ENCODE measurements around the gene NAPA. TPM values are rescaled to one million over a fixed set of nuclear protein-coding genes. Genes with fewer than 3 reads are reported as not detected.

Gene NAPA
- total RNA-seq, 3 donors from 2014 or later = 109 to 145 (median 124) TPM

- intact Hi-C loops (cut with DNase I, micrococcal nuclease) = no loop called here
- TF ChIP-seq, protein P1, sequence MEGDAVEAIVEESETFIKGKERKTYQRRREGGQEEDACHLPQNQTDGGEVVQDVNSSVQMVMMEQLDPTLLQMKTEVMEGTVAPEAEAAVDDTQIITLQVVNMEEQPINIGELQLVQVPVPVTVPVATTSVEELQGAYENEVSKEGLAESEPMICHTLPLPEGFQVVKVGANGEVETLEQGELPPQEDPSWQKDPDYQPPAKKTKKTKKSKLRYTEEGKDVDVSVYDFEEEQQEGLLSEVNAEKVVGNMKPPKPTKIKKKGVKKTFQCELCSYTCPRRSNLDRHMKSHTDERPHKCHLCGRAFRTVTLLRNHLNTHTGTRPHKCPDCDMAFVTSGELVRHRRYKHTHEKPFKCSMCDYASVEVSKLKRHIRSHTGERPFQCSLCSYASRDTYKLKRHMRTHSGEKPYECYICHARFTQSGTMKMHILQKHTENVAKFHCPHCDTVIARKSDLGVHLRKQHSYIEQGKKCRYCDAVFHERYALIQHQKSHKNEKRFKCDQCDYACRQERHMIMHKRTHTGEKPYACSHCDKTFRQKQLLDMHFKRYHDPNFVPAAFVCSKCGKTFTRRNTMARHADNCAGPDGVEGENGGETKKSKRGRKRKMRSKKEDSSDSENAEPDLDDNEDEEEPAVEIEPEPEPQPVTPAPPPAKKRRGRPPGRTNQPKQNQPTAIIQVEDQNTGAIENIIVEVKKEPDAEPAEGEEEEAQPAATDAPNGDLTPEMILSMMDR (IDR thresholded peaks at IDR 0.05) = no peak
- Histone ChIP-seq H3K4me1 (ENCODE audit: low read depth) (no peaks in the 10 kb centered on the region), H3K9me3 (no peaks in the 10 kb centered on the region), H3K36me3 (ENCODE audit: low read depth) (no peaks in the 10 kb centered on the region), H3K4me3 (no peak overlapping the region)
- no peak for DNase-seq
- ATAC-seq = no peak
Measured at GRCh38 chr19:47475465-47475864, 39.4 kb downstream of the NAPA start.

DNA sequence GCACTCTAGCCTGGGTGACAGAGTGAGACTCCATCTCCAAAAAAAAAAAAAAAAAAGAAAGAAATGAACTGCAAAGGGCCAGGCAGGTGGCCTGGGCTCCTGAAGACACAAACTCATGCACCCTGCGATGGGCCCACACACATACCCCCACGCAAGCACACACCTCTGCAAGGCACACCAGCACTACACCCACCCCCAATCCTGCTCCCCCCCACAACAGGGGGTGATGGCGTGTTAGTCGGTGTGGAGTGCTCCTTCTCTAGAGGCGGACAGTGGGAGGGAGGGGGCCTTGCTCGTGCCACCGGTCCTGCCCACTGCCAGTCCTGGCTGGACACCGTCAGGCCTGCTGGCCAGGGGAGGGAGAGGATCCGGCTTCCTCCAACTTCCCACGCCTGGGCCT lies 41.5 kb downstream of the NAPA start:
- Histone ChIP-seq H3K4me3 (no peak overlapping the region), H3K4me1 (ENCODE audit: low read depth) (no peaks in the 10 kb centered on the region), H3K36me3 (ENCODE audit: low read depth) (no peaks in the 10 kb centered on the region), H3K9me3 (no peaks in the 10 kb centered on the region)
- ATAC-seq (no peak), DNase-seq (no peak)
- TF ChIP-seq, protein P1 (IDR thresholded peaks at IDR 0.05) = no peak
- intact Hi-C loops (cut with DNase I, micrococcal nuclease) = no loop called here

DNA sequence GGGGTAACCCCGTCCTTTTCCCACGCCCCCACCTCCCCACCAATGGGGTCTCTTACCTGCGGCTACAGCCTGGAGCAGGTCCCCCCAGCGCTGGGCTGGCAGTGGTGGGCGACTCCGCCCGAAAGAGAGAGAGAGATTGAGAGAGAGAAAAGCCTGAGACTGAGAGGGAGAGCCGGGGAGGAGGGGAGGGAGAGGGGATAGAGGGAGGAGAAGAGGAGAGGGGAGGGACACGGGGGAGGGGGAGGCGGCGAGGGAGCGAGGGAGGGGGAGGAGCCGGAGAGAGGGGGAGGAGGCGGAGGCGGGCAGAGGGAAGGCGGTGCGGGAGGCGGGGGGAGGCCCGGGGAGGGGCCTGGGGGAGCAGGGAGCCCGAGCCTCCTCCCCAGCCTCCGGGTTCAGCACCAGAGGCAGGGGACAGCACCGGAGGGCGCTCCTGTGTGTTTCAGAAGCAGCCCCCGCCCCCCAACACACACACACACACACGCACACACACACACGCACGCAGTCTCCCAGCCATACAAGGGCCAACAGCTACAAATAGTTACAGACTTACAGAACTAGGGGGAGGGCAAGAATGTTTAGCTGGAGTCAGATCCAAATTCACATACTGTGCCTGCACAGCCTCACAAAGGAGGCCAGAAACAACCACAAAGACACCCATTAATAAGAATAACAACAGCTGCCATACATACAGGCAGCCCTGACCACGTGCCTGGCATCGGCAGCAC lies 43.0 kb downstream of the NAPA start, which contains the start of gene SLC8A2:
SLC8A2 (minus strand) TSS at position 161 of the 725 bp plus-strand sequence. CDS start 5,490 bp downstream, outside the sequence.
- intact Hi-C loops (cut with DNase I, micrococcal nuclease) = no loop called here
- Histone ChIP-seq H3K4me3 (no peak within 1 kb of the TSS), H3K36me3 (ENCODE audit: low read depth) (no peaks in the 10 kb centered on the region), H3K4me1 (ENCODE audit: low read depth) (no peaks in the 10 kb centered on the region), H3K9me3 (no peaks in the 10 kb centered on the region)
- ATAC-seq (peak; percentile 77), DNase-seq (peak in 2 of 3 donors; percentile 42 to 65)
- TF ChIP-seq, protein P1 (IDR thresholded peaks at IDR 0.05) = no peak

DNA sequence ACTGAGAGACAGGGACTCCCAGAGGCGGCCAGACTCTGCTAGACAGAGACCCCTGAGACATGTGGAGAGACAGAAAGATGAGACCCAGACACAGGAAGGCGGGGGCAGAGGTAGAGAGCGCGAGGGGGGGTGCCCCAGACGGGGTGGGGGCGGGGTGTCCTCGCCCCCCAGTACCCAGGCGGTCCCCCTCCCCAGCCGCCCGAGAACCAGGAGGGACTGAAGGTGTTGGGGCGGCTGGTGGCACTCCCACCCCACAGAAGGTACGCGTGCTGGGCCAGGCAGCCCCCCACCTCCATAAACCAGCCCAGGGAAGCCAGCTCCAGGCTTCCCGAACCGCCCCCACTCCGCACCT lies 43.5 kb downstream of the NAPA start:
- no peak overlapping the region for H3K4me3 ChIP-seq
- TF ChIP-seq, protein P1 (IDR thresholded peaks at IDR 0.05) = no peak
- intact Hi-C loops (cut with DNase I, micrococcal nuclease) = no loop called here
- H3K4me1 ChIP-seq (ENCODE audit: low read depth) = no peaks in the 10 kb centered on the region
- no peak for ATAC-seq
- H3K36me3 ChIP-seq (ENCODE audit: low read depth) = no peaks in the 10 kb centered on the region
- DNase-seq = no peak
- H3K9me3 ChIP-seq = no peaks in the 10 kb centered on the region

- no peak for ATAC-seq
- H3K4me3 ChIP-seq = no peak overlapping the region
- H3K9me3 ChIP-seq = no peaks in the 10 kb centered on the region
- DNase-seq = no peak
- no peaks in the 10 kb centered on the region for H3K4me1 ChIP-seq (ENCODE audit: low read depth)
- intact Hi-C loops (cut with DNase I, micrococcal nuclease) = no loop called here
- TF ChIP-seq, protein P1 (IDR thresholded peaks at IDR 0.05) = no peak
- H3K36me3 ChIP-seq (ENCODE audit: low read depth) = no peaks in the 10 kb centered on the region
Measured at GRCh38 chr19:47470447-47471195, 44.2 kb downstream of the NAPA start.

Measured in mucosa of descending colon (tissue), 3 donors.